ENCODE measurements around the gene CKB.
A peak's percentile ranks its signal among the peaks of the same experiment; 100 is the strongest.
"Not testable (repeated sequence)": the region's sequence is repeated elsewhere in the genome, so short reads cannot be mapped to it uniquely, and the experiment has no call there.

Gene CKB

DNA sequence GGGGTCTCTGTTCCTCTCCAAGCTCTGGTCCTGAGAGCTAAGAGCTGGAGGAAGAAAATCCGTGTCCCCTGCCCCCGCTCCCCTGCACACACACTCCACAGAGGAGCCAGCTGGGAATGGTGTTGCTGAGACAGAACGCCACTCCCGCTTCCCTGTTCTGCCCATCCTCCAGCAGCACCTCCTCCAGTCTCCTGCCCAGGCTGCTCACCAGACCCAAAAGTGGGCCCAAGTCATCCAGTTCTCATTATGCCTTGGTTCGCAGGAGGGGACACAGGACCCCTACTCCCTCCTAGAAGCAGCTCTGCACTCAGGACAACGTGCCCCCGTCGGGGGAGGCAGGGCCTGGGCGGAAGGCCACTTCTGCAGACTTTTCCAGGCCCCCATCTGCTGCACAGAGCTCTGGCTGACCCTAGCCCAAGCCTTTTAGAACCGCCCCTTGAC lies 5.5 kb upstream of the CKB start:
- Histone ChIP-seq H3K36me3 (peaks cover 28% of the 10 kb centered on the region), H3K9me3 (no peaks in the 10 kb centered on the region), H3K4me1 (peaks cover 6% of the 10 kb centered on the region; the same call in 1 of the 2 replicates), H3K4me3 (ENCODE audit: low read depth, low read length) (peak overlapping the region; percentile 99), H3K27me3 (peaks cover 1% of the 10 kb centered on the region)
- TF ChIP-seq, protein P1, sequence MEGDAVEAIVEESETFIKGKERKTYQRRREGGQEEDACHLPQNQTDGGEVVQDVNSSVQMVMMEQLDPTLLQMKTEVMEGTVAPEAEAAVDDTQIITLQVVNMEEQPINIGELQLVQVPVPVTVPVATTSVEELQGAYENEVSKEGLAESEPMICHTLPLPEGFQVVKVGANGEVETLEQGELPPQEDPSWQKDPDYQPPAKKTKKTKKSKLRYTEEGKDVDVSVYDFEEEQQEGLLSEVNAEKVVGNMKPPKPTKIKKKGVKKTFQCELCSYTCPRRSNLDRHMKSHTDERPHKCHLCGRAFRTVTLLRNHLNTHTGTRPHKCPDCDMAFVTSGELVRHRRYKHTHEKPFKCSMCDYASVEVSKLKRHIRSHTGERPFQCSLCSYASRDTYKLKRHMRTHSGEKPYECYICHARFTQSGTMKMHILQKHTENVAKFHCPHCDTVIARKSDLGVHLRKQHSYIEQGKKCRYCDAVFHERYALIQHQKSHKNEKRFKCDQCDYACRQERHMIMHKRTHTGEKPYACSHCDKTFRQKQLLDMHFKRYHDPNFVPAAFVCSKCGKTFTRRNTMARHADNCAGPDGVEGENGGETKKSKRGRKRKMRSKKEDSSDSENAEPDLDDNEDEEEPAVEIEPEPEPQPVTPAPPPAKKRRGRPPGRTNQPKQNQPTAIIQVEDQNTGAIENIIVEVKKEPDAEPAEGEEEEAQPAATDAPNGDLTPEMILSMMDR (IDR thresholded peaks at IDR 0.05; ENCODE audit: low read depth, low read length), result no peak
- peak; percentile 56 for DNase-seq

DNA sequence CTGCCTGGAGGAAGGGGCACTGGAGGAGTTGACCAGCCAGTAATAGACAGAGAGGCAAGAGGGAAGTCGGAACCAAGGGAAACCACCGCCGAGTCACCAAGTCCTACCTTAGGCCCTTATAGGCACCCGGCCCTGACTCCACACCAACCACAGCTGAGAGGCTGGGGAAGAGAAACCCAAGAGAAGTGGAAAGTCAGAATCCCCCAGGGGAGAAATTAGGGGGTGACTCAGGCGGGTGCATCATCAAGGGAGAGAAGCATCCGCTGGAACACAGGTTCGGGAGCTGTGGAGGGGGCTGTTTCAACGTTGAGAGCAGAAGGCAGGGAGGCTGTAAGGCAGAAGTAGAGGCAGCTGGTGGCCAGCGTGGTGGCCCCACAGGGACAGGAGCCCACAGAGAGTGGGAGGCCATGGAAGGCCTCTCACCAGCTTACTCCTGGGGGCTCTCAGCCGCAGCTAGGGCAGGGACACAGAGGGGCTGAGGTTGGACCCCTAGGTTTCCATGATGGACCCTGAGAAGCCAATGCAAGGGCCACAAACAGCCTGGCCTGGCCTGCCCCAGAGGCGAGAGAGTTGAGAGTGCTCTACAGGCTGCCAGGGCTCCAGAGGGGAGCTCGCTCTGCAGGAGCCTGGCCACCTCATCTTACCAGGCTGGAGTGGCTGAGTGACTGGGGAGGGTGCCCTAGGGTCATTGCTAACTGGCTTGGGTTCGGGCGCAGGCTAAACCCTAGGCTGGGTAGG lies 4.9 kb upstream of the CKB start:
- no peak for DNase-seq
- peaks cover 9% of the 10 kb centered on the region; the same call in 1 of the 2 replicates for H3K4me1 ChIP-seq
- H3K9me3 ChIP-seq, result no peaks in the 10 kb centered on the region
- H3K27me3 ChIP-seq, result peaks cover 5% of the 10 kb centered on the region
- H3K36me3 ChIP-seq, result peaks cover 22% of the 10 kb centered on the region
- TF ChIP-seq, protein P1 (IDR thresholded peaks at IDR 0.05; ENCODE audit: low read depth, low read length), result no peak
- peak overlapping the region; percentile 99 for H3K4me3 ChIP-seq (ENCODE audit: low read depth, low read length)

DNA sequence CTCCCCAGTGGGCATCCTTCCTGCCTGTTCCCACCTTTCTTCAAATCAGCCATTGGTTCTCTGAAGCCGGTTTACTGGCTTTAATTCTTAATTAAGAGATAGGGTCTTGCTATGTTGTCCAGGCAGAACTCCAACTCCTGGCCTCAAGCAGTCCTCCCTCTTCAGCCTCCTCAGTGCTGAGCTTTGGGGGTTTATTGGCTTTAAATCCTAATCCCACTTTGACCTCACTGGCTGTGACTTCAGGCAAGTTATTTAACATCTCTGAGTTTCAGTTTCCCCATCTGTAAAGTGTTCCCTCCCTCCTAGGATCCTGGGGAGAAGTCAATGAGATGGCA lies 4.3 kb upstream of the CKB start:
- H3K4me3 ChIP-seq (ENCODE audit: low read depth, low read length), result no peak overlapping the region
- DNase-seq, result no peak
- TF ChIP-seq, protein P1 (IDR thresholded peaks at IDR 0.05; ENCODE audit: low read depth, low read length), result no peak
- H3K9me3 ChIP-seq, result no peaks in the 10 kb centered on the region
- H3K4me1 ChIP-seq, result peaks cover 9% of the 10 kb centered on the region; the same call in 1 of the 2 replicates
- H3K27me3 ChIP-seq, result peaks cover 10% of the 10 kb centered on the region
- H3K36me3 ChIP-seq, result peaks cover 15% of the 10 kb centered on the region

DNA sequence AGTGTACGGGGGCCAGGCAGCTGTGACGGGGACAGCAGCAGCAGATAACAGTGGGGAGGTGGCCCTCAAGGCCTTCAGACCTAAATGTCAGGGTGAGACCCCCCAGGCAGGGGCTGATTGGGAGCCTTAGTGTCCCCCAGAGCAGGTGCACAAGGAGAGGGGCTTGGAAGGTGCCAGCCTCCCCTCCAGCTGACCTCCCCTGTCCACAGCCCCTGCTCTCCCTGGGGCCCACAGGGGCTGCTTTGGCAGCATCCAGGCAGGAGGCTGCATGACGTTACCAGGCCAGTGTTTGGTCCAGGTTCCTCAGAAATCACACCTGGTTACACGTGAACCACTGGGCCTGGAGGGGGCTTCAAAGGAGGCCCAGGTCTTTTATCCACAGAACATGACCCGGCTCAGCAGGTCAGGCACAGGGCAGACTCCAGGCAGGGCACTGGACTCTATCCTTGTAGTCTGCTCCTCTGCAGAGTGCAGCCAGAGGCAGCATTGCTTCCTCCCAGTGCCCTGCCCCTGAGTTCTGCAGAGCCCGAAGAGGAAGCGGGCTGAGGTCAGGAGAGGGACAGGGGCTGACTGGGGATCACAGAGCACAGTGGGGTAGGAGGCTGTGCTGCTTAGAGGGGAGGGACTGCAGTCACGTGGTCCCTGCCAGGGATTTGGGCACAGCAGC lies 3.8 kb upstream of the CKB start:
- H3K4me1 ChIP-seq, result peaks cover 9% of the 10 kb centered on the region; the same call in 1 of the 2 replicates
- no peak overlapping the region for H3K4me3 ChIP-seq (ENCODE audit: low read depth, low read length)
- H3K27me3 ChIP-seq, result peaks cover 10% of the 10 kb centered on the region
- no peak for DNase-seq
- H3K36me3 ChIP-seq, result peaks cover 18% of the 10 kb centered on the region
- TF ChIP-seq, protein P1 (IDR thresholded peaks at IDR 0.05; ENCODE audit: low read depth, low read length), result no peak
- H3K9me3 ChIP-seq, result no peaks in the 10 kb centered on the region

DNA sequence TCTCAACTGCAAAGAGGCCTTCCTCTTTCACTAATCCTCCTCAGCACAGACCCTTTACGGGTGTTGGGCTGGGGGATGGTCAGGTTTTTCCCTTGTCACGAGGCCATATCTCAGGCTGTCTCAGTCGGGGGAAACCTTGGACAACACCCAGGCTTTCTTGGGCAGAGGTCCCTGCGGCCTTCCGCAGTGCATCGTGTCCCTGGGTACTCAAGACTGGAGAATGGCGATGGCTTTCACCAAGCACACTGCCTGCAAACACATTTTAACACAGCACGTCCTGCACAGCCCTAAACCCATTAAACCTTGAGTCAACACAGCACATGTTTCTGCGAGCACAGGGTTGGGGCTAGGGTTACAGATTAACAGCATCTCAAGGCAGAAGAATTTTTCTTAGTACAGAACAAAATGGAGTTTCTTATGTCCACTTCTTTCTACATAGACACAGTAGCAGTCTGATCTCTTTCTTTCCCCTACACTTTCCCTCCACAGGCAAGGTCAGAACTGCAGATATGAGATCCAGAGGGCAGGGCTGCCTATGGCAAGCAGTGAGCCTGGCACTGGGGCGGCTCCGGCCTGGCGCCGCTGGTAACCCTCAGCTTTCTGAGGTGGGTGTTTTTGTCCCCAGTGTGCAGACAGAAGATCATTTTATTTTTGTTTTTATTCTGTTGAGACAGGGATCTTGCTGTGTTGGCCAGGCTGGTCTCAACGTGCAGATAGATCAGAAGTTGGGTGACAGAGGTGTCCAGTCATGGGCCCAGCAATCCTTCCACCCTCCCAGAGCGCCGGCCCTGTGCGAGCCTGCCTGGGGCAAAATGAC lies 3.0 kb upstream of the CKB start:
- Histone ChIP-seq H3K36me3 (peaks cover 18% of the 10 kb centered on the region), H3K4me1 (peaks cover 13% of the 10 kb centered on the region), H3K27me3 (peaks cover 10% of the 10 kb centered on the region)
- not testable (repeated sequence) for DNase-seq; H3K9me3 ChIP-seq; H3K4me3 ChIP-seq (ENCODE audit: low read depth, low read length)
